Nephron progenitor cell (in vitro differentiated cells): ENCODE measurements around the gene DVL1.

Experiments used
- DNase-seq: peaks from one replicate; pipeline ENCODE4 v3.0.0; 2021
- H3K27ac Mint-ChIP-seq: 2 replicates; pipeline ENCODE4 v1.8.0; 2021; ENCODE audit warnings: mild to moderate bottlenecking, moderate library complexity, mixed read lengths
- H3K27me3 Mint-ChIP-seq: 2 replicates; pipeline ENCODE4 v1.8.0; 2021; ENCODE audit warnings: mild to moderate bottlenecking, low read depth, mixed read lengths; ENCODE audit not compliant: poor library complexity
- H3K36me3 Mint-ChIP-seq: 2 replicates; pipeline ENCODE4 v1.8.0; 2021; ENCODE audit warnings: low read depth, mixed read lengths
- H3K4me1 Mint-ChIP-seq: 2 replicates; pipeline ENCODE4 v1.8.0; 2021; ENCODE audit warnings: mixed read lengths
- H3K4me3 Mint-ChIP-seq: 2 replicates; pipeline ENCODE4 v1.8.0; 2021; ENCODE audit warnings: mild to moderate bottlenecking, moderate library complexity, mixed read lengths
- H3K9me3 Mint-ChIP-seq: 2 replicates; pipeline ENCODE4 v1.8.0; 2021; ENCODE audit warnings: mild to moderate bottlenecking, moderate library complexity, mixed read lengths
- TF ChIP-seq, protein P1 (sequence below): fragments of 200-600 bp; sonication (generic); IDR thresholded peaks from 2 replicates; pipeline ENCODE4 v1.5.0; 2021; ENCODE audit warnings: antibody characterized with exemption

The DVL1 gene

DNA sequence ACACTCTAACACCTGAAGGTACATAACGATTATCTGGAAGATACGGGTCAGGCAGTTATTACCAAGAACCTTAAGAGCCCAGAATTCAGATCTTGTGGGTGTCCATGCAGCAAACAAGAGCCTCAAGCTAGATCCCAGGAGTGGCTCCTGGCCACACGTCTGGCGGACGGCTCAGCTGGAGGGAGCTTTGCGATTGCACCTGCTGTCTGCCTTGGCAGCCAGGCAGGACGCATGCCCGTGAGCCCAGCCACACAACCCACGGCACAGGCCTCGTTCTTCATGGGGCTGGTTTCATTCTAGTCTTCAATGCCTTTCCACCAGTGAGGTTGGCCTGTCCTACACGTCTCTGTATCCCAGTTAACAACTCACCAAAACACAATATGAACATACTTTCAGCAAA, 44.2 kb upstream of the DVL1 start:
- TF ChIP-seq, protein P1, sequence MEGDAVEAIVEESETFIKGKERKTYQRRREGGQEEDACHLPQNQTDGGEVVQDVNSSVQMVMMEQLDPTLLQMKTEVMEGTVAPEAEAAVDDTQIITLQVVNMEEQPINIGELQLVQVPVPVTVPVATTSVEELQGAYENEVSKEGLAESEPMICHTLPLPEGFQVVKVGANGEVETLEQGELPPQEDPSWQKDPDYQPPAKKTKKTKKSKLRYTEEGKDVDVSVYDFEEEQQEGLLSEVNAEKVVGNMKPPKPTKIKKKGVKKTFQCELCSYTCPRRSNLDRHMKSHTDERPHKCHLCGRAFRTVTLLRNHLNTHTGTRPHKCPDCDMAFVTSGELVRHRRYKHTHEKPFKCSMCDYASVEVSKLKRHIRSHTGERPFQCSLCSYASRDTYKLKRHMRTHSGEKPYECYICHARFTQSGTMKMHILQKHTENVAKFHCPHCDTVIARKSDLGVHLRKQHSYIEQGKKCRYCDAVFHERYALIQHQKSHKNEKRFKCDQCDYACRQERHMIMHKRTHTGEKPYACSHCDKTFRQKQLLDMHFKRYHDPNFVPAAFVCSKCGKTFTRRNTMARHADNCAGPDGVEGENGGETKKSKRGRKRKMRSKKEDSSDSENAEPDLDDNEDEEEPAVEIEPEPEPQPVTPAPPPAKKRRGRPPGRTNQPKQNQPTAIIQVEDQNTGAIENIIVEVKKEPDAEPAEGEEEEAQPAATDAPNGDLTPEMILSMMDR = no peak
- peaks cover 86% of the 10 kb centered on the region for H3K36me3 Mint-ChIP-seq
- H3K4me1 Mint-ChIP-seq = peaks cover 14% of the 10 kb centered on the region
- H3K9me3 Mint-ChIP-seq = no peaks in the 10 kb centered on the region
- H3K27me3 Mint-ChIP-seq = peaks cover 2% of the 10 kb centered on the region
- peak overlapping the region; percentile 51 for H3K27ac Mint-ChIP-seq
- H3K4me3 Mint-ChIP-seq = no peak overlapping the region
- no peak for DNase-seq

DNA sequence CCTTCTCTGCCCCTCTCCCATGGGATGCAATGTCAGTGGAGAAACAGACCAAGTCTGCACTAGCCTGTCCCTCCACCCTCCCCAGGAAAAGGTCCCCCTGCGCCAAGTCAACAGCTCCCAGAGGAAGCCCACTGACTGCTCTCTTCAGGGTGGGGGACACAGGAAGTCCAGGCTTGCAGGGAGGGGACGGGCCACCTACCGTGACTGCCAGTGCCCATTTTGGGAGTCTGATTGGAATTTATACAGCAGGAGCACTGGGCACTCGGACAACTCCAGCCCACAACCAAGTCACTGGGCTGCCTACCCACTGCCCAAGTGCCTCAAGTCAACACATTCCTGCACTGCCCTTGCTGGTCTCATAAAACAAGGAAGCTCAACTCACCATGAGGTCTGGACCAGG, 43.8 kb upstream of the DVL1 start:
- TF ChIP-seq, protein P1 = no peak
- Mint-ChIP-seq H3K27ac (no peak overlapping the region), H3K4me1 (peaks cover 10% of the 10 kb centered on the region), H3K9me3 (no peaks in the 10 kb centered on the region), H3K4me3 (no peak overlapping the region), H3K27me3 (peaks cover 2% of the 10 kb centered on the region), H3K36me3 (peaks cover 88% of the 10 kb centered on the region)
- DNase-seq = no peak

DNA sequence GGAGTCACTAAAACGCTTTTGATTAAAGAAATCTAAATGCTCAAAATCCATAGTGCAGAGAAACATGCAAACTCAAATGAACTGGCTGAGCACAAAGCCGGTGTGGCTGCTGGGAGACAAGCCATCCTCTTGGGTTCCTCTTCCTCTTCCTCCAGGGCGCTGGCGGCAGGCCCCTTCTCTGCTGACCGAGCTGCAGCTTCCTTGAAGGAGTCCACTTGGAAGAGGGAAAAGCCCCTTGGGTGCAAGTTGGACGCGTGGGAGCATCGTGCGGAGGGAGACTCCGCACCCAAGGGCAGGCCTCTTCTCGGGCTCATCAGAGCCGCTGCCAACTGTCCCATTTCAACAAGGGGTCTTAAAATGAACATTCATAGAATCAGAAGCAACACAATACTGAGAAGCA, 42.0 kb upstream of the DVL1 start:
- DNase-seq = no peak
- H3K9me3 Mint-ChIP-seq = no peaks in the 10 kb centered on the region
- peaks cover 6% of the 10 kb centered on the region for H3K4me1 Mint-ChIP-seq
- no peak overlapping the region for H3K27ac Mint-ChIP-seq
- H3K27me3 Mint-ChIP-seq = peaks cover 2% of the 10 kb centered on the region
- no peak overlapping the region for H3K4me3 Mint-ChIP-seq
- peaks cover 95% of the 10 kb centered on the region for H3K36me3 Mint-ChIP-seq
- TF ChIP-seq, protein P1 = no peak

DNA sequence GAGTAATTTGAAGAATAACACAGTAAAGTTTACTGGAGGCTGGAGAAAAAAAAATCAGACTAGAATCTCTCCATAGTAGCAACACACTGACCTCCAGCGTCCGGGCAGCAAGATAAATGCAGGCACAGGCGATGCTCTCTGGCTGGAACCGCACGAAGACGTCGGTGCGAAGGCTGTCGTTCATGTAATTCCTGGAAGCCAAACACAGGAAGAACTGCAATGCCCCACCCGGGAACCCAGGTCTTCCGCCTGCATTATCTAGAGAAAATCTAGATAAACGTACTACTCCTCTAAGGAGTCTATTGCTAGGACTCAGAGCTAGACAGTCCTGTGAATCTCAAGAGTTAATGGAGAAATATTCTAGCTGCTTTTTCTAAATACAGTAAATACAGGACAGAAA, 41.5 kb upstream of the DVL1 start:
- H3K27me3 Mint-ChIP-seq = peaks cover 2% of the 10 kb centered on the region
- peaks cover 97% of the 10 kb centered on the region for H3K36me3 Mint-ChIP-seq
- DNase-seq = no peak
- H3K9me3 Mint-ChIP-seq = no peaks in the 10 kb centered on the region
- H3K27ac Mint-ChIP-seq = no peak overlapping the region
- TF ChIP-seq, protein P1 = no peak
- peaks cover 5% of the 10 kb centered on the region for H3K4me1 Mint-ChIP-seq
- no peak overlapping the region for H3K4me3 Mint-ChIP-seq

DNA sequence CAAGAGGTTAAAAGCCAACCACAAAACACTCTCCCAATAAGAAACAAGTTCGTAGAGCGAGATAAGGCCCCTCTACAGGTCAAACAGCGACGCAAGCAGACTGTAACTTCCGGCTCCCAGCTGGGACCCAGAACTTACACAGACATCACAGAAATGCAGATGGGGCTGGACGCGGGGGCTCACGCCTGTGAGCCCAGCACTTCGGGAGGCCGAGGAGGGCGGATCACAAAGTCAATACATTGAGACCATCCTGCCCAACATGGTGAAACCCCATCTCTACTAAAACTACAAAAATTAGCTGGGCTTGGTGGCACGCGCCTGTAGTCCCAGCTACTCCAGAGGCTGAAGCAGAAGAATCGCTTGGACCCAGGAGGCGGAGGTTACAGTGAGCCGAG, 38.9 kb upstream of the DVL1 start:
- Mint-ChIP-seq H3K4me1 (no peaks in the 10 kb centered on the region), H3K36me3 (peaks cover 89% of the 10 kb centered on the region), H3K4me3 (no peak overlapping the region)

More for the DNA sequence above, 38.9 kb upstream of the DVL1 start:
- TF ChIP-seq, protein P1 = no peak
- Mint-ChIP-seq H3K27me3 (peaks cover 6% of the 10 kb centered on the region), H3K27ac (no peak overlapping the region), H3K9me3 (no peaks in the 10 kb centered on the region)
- DNase-seq = no peak
